ENCODE results near the gene QARS1.

The QARS1 gene

DNA sequence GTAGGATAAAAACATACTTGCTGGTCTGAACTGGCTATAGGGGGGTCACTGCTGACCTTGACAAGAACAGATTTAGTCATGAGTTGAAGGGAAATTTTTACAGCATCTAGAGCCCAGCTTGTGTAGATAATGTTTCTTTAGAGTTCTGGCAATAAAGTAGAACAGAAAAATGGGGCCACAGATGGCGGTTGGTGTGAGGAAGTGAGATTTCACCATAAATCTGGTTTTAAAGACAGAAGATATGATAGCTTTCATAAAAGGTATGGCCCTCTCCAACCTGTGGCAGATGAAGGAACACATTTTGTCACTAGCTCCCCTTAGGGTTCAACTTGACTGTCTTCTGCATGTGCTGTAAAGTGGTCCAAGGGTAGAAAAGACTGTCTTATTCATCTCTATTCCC is 51.0 kb downstream of the QARS1 start:
- no peak for DNase-seq (ENCODE audit: low read depth, low spot score)
